Measurements from ENCODE around the gene UMODL1.

The UMODL1 gene, protein sequence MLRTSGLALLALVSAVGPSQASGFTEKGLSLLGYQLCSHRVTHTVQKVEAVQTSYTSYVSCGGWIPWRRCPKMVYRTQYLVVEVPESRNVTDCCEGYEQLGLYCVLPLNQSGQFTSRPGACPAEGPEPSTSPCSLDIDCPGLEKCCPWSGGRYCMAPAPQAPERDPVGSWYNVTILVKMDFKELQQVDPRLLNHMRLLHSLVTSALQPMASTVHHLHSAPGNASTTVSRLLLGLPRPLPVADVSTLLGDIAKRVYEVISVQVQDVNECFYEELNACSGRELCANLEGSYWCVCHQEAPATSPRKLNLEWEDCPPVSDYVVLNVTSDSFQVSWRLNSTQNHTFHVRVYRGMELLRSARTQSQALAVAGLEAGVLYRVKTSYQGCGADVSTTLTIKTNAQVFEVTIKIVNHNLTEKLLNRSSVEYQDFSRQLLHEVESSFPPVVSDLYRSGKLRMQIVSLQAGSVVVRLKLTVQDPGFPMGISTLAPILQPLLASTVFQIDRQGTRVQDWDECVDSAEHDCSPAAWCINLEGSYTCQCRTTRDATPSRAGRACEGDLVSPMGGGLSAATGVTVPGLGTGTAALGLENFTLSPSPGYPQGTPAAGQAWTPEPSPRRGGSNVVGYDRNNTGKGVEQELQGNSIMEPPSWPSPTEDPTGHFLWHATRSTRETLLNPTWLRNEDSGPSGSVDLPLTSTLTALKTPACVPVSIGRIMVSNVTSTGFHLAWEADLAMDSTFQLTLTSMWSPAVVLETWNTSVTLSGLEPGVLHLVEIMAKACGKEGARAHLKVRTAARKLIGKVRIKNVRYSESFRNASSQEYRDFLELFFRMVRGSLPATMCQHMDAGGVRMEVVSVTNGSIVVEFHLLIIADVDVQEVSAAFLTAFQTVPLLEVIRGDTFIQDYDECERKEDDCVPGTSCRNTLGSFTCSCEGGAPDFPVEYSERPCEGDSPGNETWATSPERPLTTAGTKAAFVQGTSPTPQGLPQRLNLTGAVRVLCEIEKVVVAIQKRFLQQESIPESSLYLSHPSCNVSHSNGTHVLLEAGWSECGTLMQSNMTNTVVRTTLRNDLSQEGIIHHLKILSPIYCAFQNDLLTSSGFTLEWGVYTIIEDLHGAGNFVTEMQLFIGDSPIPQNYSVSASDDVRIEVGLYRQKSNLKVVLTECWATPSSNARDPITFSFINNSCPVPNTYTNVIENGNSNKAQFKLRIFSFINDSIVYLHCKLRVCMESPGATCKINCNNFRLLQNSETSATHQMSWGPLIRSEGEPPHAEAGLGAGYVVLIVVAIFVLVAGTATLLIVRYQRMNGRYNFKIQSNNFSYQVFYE

DNA sequence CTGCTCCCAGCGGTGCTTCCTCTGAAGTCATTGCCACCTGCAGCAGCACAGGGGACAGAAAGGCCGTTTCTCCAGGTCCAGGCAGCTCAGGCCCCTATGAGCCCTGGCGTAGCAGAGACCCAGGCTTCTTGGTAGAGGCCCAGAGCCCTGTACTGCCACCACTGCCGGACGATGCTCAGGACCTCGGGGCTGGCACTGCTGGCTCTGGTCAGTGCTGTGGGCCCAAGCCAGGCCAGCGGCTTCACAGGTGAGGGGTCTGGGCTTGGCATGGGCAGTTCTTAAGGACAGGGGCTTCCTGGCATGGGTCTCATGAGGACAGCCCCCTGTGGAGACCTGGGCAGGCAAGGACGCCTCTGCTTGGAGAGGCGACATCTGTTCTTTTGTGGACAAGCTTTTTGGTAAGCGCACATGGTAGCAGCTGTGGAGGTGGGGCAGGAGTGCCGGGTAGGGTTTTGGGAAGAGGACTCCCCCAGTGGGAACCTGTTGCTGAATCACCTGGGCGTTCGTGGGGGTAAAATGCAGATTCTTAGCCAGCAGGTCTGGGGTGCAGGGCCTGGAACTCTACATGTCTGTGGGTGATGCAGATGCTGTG, at the start of gene UMODL1:
Gene UMODL1 (plus strand): TSS at position 172 of the 592 bp plus-strand sequence. CDS start 0 bp downstream, at position 172.
- no peak for DNase-seq (ENCODE audit: low read depth)

DNA sequence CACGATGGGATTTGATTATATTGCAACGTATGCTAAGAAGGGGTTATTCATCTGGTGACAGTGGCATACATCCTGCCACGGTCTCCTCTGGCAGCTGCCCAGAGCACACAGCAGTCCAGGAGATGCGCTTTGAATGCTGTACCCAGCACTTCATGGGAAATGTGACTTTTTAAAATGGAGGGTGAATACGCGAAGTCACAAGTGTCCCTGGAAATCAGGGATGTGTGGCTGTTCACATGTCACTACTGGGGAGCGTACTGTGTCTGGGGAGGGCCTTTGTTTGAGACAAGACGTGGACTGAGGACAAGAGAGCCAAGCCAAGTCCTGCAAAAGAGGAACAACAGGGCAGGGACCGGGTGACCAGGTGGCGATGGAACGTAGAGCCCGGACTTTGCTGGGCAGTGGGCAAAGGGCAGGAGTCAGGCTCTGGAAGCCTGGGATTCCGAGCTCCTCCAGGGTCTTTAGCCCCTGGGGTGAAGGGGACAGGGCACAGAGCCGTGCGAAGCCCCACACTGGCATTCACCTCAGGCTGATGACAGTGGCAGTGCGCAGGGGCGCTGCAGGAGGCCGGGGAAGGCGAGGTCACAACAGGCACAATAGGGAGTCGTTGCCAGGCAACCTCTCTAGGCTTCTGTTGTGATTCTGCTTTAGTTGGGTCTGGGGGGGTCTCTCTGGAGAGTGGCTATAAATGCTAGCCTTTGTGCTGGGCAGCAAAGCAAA, 49.6 kb upstream of the UMODL1 start:
- DNase-seq (ENCODE audit: low read depth): no peak

DNA sequence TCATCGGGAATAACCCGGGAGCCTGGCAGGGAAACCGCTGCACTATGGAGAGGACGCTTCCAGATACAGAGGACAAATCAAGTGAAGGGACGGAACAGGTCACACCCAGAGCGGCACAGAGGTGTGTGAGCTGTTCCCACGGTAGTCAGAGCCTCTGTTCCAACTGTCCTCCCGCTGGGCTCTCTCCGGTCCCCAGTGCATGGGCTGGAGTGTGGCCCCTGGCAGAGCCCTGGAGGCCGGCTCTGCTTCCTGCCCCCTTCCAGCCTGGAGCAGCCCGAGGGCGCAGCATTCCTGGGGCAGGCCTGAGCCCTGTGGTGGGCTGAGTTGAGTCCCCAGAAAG, 49.1 kb upstream of the UMODL1 start:
- DNase-seq (ENCODE audit: low read depth): no peak

DNA sequence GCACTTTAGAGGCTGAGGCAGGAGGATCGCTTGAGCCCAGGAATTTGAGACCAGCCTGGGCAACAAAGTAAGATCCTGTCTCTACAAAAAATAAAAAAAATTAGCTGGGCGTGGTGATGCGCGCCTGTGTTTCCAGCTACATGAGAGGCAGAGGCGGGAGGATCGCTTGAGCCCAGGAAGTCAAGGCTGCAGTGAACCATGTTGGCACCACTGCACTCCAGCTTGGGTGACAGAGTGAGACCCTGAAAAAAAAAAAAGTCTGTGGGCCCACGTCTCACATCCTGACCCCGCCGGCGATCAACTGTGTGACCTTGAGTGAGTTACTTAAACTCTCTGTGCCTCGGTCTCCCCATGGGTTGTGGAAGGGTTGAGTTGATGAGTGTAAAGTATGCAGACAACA, 48.2 kb upstream of the UMODL1 start:
- DNase-seq (ENCODE audit: low read depth): no peak

DNA sequence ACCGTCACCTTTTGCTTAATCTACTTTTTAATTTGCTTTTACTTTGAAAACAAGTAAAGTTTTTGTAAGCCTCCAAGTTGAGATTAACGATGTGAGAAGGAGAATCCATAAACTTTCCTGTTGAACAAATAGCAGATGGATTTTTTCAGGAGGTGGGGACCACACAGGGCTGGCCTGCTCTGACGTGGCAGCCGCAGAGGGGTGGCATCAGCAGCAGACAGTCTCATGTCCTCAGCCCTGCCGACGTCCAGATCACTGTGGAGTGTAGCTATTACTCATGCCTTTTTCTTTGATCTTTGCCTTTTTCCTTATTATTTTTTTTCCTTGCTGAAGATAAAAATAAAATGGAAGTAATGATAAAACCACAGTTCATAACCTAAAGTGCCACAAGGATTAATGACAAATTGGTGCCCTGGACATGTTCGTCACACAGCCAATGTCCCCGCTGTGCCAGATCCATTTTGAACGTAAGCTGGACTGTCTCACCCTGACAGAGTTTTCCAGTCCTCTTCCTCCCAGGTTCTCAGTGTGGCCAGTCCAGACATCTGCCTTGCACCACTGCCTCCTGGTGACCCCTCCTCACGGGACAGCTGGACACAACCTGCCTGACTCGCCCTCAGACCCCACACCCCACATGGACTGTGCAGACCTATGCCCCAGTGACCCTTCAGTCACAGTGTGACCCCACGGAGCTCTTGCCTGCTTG, 45.6 kb upstream of the UMODL1 start:
- DNase-seq (ENCODE audit: low read depth): no peak

DNA sequence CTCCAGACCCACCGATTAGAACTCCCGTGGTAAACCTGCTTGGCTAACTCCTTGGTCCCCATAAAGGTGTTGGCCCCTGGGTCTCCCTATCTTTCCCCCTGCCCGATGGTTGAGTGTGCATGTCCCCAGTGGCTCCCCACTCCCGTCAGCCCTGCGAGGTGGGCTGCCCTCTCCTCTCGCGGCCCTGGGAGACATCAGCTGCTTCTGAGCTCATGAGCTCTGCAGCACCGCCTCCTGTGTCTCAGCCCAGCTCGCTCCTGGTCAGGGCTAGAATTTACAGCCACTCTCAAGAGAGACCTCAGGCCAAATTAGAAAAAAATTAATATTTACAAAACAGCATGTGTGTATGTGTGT, 45.1 kb upstream of the UMODL1 start:
- no peak for DNase-seq (ENCODE audit: low read depth)

DNA sequence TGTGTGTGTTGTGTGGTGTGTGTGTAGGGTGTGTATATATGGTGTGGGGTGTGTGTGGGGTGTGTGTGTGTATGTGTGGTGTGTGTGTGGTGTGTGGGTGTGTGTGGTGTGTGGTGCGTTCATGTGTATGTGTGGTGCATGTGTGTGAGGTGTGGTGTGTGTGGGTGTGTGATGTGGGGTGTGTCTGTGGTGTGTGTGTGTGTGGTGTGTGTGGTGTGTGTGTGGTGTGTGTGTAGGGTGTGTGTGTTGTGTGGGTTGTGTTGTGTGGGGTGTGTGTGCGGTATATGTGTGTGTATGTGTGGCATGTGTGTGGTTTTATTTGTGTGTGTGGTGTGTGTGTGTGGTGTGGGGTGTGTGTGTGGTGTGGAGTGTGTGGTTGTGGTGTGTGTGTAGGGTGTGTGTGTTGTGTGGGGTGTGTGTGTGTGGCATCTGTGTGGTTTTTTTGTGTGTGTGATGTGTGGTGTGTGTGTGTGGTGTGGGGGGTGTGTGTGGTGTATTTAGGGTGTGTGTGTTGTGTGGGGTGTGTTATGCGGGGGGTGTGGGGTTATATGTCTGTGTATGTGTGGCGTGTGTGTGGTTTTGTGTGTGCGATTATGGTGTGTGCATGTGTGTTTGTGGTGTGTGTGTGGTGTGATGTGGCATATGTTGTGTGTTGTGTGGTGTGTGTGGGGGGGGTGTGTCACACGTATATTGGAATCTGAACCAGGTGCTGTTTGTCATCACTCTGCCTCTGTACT, 43.9 kb upstream of the UMODL1 start:
- DNase-seq (ENCODE audit: low read depth): no peak

DNA sequence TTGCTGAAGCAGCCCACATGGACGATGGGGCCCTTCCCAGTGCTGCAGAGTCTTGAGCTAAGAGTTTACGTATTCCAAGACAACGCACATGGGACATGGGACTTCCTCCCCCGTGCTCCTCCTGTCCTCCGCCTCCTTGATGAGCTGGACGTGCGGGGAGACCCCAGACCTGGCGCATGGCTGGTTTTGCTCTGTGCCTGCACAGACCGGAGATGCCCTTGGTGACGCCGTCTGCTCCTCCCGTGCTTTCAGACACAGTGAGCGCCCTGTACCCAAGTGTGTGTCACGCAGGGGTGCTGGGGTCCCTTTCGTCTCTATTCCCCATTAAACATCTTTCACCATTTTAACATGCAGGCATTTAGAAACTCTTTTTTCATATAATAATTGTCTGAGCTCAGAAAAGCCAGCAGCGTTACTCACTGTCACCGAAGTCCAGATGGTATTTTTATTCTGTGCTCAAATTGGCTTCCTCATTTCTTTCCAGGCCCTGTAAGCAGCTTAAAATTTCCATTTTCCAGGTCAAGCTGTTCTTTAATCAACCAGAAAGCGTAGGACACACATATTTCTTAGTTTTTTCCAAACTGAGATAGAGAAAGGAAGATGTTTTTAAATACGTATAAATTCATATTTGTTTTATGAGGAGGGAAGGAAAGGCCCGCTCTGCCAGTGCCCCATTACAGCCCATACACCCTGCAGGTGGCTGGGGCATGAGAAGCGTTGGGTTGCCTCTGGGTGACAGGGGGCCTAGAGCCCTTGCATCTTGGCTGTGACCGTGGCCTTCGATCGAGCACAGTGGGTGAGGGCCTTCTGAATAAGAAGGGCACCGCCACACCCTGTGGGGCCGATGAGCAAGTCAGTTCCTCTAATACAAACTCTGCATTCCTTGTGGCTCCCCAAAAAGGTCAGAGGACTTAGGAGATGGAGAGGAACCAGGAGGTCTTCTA, 43.0 kb upstream of the UMODL1 start:
- no peak for DNase-seq (ENCODE audit: low read depth)

DNA sequence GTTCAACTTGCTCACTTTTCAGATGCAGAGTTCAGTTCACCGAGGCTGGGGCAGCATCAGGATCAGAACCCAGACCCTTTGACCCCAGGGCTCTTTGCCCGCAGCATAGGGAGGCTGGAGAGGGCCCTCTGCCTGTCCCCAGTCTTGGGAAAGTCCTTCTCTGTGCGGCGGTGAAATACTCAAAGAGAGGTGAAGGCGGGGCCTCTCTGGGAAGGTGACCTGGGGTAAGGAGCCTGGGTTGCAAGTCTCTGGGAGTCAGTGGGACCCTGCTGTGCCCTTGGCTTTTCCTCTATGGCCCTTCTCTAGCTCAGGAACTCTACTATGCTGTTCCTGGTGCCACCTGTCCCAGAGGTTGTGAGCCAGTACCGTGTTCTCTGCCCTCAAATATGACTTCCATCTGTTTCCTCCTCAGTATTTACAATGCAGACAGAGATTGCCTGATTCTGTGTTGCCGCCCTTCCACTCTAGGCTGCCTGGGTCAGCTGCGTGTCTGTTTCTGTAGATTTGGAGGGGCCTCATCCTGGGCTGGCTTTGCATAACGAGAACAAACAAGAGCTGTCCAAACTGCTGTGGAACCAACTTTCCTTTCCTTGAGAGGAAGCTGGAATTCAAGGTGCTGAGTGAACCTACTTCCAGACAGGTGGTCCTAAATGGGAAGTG, 42.2 kb upstream of the UMODL1 start:
- DNase-seq (ENCODE audit: low read depth): no peak

DNA sequence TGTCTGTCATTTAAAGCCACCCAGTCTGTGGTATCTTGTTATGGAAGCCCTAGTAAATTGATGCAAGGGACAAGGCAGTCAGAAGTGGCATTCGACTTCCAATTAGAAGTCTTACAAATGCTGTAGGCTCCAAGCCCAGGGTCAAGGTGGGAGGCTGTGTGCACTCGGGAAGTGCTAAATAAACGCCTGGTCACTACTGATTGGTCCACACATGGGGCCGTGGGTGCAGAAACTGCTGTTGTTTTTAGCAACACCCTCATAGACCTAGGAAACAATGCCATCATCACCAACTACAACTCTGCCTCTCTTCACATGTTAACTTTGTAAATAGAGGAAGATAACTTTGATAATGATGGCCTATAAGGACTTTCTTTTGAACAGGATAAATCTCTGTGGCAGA, 40.8 kb upstream of the UMODL1 start:
- DNase-seq (ENCODE audit: low read depth): no peak

DNA sequence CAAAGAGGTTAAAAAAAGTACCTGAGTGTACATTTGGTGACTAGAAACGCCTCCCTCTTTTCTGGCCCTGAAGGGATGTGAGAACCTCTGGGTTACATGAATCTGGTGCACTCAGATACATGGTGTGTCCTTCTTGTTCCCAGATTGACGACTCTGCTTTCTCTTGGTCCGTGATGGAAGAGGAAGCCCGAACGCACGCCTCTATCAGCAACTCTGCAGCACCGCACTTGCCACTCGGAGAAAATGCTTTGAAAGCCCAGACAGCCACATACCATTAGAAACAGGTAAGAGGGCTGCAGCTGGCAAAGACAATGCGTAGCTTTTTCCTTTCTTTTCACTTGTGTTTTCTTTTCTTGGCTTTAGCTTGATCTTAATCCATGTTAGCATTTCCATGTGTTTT, 39.9 kb upstream of the UMODL1 start:
- no peak for DNase-seq (ENCODE audit: low read depth)

DNA sequence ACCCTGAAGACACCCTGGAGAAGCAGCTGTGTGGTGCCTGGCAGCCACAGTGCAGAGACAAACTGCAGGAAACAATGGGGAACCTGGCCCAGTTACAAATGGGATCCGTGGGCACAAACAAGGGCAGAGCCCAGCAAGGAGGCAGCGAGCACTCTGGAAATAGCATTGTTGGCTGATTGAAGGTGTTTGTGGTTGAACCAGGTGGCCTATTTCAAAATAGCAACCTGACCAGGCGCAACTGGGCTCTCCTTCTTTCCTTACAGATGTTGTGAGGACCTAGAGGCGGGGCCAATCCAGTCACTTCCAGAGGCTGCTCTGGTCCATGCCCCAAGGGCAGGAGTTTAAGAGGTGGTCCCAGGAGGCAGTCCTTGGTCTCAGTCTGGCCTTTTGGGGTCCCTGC, 39.3 kb upstream of the UMODL1 start:
- no peak for DNase-seq (ENCODE audit: low read depth)

DNA sequence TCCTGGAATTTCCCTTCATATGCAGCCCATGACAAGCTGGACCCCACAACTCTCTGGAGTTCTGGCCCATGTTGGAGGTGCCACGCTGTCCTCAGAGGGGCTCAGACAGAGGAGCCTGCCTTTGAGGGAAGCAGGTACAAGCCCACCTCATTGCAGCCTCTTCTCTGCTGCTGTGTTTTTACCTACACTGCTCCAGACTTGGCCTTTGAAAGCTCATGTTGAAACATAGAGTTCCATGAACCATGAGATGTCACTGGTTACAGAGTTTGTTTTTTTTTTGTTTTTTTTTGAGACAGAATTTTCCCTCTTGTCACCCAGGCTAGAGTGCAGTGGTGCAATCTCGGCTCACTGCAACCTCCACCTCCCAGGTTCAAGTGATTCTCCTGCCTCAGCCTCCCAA, 38.9 kb upstream of the UMODL1 start:
- no peak for DNase-seq (ENCODE audit: low read depth)

DNA sequence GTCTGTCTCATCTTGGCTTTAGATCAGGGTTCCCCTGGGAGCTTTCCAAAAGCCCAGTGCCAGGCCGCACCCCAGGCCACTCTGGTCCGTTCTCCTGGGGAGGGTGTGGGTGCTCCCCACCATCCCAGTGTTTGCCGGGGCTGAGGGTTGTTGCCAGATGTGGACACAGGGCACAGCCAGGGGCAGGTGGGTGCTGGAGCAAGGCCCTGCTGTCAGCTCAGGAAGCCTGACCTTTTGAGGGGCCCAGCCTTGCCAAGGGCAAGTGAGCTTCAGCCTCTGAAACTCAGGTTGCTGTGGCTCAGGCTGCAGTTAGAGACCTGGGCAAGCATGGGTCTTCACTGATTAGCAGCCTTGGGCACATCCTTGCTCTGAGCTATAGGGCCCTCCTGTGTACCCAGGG, 38.1 kb upstream of the UMODL1 start:
- no peak for DNase-seq (ENCODE audit: low read depth)

DNA sequence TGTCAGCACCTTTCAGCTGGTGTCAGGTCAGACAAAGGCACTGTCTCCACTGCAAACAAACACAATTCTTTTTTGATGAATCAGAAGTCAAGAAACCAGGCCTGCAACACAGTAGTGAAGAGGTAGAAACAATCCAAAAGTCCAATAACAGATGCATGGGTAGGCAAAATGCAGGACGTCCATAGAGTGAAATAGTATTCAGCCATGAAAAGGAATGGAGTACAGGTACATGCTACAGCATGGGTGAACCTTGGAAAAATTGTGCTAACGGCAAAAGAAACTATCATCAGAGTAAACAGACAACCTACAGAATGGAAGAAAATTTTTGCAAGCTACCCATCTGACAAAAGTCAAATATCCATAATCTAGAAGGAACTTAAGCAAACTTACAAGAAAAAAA, 34.8 kb upstream of the UMODL1 start:
- DNase-seq (ENCODE audit: low read depth): no peak

DNA sequence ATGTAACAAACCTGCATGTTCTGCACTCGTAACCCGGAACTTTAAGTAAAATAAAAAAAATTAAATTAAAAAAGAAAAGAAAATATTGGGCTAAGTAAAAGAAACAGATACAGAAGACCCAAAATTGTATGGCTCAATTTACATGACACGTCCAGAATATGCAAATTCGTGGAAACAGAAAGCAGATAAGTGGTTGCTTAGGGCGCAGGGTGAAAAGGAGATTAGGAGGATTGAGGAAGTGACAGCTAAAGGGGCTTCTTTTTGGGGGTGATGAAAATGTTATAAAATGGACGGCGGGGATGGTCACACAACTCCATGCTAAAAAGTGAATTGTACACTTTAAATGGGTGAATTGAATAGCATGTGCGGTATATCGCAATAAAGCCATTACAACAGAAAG, 33.6 kb upstream of the UMODL1 start:
- DNase-seq (ENCODE audit: low read depth): no peak

DNA sequence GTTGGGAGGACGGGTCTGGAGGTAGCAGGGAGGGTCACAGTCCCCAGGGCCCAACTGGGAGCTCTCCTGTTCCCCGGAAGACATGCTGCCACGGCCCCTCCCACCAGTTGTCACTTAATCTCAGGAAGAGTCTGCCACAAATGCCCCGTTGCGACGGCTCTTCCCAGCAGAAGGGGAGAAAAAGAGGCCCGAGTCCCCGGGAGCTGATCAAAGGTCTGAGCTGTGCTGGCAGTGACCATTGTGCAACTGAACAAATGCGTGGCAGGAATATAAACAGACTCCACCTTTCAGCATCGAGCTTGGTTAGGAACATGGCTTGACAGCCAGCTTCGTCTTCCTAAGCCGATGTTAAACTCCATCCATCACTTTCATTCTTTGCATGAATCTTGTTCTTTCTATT, 33.2 kb upstream of the UMODL1 start:
- DNase-seq (ENCODE audit: low read depth): no peak

DNA sequence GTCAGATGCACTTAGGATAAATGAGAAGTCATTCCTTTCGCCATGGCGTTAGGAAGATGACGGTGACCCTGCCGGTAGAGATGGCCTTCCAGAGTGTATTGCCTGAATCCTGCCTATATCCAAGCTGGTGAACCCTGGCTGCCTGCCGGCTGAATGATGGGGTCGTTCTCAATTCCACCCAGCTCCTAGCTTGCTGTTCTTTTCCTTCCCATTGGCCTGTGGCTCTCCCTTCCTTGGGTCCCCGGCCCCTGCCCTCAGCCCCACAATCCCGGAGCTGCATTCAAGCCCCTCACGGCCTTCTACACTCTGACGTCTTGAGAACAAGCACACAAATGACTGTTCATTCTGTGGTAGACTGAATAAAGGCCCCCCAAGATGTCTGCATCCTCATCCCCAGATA, 32.7 kb upstream of the UMODL1 start:
- no peak for DNase-seq (ENCODE audit: low read depth)
